Upper lobe of right lung (tissue), 1 donor: ENCODE measurements around the gene BACH2. TPM values are rescaled to one million over a fixed set of nuclear protein-coding genes. Genes with fewer than 3 reads are reported as not detected.

Source experiments
- ATAC-seq: fragments of 200-7000 bp; cut with Tn5 transposase; one replicate; pipeline ENCODE4 v1.9.1; 2020; ENCODE audit warnings: mild to moderate bottlenecking, moderate library complexity
- DNase-seq: peaks from one replicate; pipeline ENCODE4 v3.0.0-alpha.2; 2020
- H3K27ac ChIP-seq: fragments of 200-600 bp; one replicate; pipeline ENCODE4 v1.8.0; 2022
- H3K27me3 ChIP-seq: fragments of 200-600 bp; one replicate; pipeline ENCODE4 v1.8.0; 2022; ENCODE audit warnings: mild to moderate bottlenecking
- H3K36me3 ChIP-seq: fragments of 200-600 bp; one replicate; pipeline ENCODE4 v1.8.0; 2022
- H3K4me1 ChIP-seq: fragments of 200-600 bp; one replicate; pipeline ENCODE4 v1.8.0; 2022
- H3K4me3 ChIP-seq: fragments of 200-600 bp; one replicate; pipeline ENCODE4 v1.8.0; 2022; ENCODE audit warnings: mild to moderate bottlenecking
- H3K9me3 ChIP-seq: fragments of 200-600 bp; one replicate; pipeline ENCODE4 v1.8.0; 2022
- CTCF ChIP-seq: fragments of 200-600 bp; IDR thresholded peaks from one replicate; pipeline ENCODE4 v1.8.0; 2022; ENCODE audit warnings: antibody characterized with exemption
- intact Hi-C: fragments of 100-400 bp; cut with DNase I; formaldehyde crosslinking; loops from one replicate; pipeline ENCODE4 v1.11.0; 2022
- total RNA-seq: library from RNA; stranded (reverse); fragmentation: NEBNext Ultra II Directional; extraction: Animal tissue kit (Norgen Biotek cat#: 25700); gene quantifications from one replicate; pipeline ENCODE4 v1.2.1, GENCODE V29; 2021
- donor health status: DM: no; HTN: yes; CAD: no; lungs with severe emphysema.

BACH2 gene
- total RNA-seq, 1 donor from 2014 or later, result 4.9 TPM

- intact Hi-C loops, result no loop called here
- TF ChIP-seq CTCF, result no peak
- ATAC-seq, result no peak
These were observed 375.0 kb downstream of the BACH2 start for GRCh38 chr6:89921691-89922090.

DNA sequence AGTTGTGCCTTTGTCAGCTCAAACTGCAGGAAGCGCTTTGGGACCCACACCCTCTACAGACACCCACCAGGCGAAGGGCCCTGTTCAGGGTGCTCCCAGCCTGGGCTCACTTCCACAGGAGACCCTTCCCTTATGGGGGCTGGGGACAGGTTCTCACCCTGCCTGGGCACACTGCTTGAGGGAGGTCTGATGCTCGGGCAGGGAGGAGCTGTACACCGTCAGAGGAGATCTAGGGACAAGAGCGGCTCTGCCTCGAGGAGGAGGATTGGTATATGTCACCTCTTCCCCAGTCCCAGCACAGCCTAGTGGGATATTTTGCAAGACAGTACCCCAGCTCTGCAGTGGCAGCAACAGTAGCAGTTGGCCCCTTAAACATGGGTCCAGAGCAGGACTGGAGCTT, 375.4 kb downstream of the BACH2 start:
- no peaks in the 10 kb centered on the region for H3K4me1 ChIP-seq
- no peak overlapping the region for H3K27ac ChIP-seq
- no peak for TF ChIP-seq CTCF
- H3K27me3 ChIP-seq, result peaks cover 5% of the 10 kb centered on the region
- ATAC-seq (peak; percentile 18), DNase-seq (no peak)
- no peaks in the 10 kb centered on the region for H3K9me3 ChIP-seq
- no peaks in the 10 kb centered on the region for H3K36me3 ChIP-seq
- intact Hi-C loops, result no loop called here
- H3K4me3 ChIP-seq, result no peak overlapping the region

More at GRCh38 chr6:89921691-89922090, 375.0 kb downstream of the BACH2 start:
- no peaks in the 10 kb centered on the region for H3K4me1 ChIP-seq
- DNase-seq, result no peak
- no peak overlapping the region for H3K27ac ChIP-seq
- no peaks in the 10 kb centered on the region for H3K9me3 ChIP-seq
- H3K36me3 ChIP-seq, result no peaks in the 10 kb centered on the region
- no peak overlapping the region for H3K4me3 ChIP-seq
- peaks cover 5% of the 10 kb centered on the region for H3K27me3 ChIP-seq

DNA sequence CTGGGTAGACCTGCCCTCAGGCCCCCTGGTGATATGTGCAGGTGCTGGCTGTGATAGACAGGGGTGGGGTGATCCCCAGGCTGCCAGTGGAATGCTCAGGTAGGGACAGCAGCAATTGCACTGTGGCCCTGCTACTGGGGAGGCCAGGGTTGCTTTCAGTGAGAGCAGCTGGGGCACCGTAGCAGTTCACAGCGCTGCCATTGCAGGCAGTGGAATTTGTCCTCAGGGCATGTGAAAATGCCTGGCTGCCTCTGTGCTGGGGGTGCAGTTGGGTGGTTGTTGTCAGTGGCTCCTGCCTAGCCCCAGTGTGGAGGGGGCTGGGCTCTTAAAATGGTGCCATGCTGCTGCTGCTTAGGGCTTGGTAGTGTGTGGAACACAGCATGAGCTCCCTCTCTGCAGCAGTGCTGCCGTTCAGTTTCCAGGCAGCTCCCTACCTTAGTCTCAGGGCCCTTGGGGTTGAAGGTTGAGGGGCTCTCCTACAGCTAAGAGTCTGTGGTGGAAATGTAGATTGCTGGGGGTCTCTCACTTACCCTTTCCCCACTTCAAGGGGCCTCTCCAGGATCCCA, 378.8 kb downstream of the BACH2 start:
- no peaks in the 10 kb centered on the region for H3K9me3 ChIP-seq
- no peaks in the 10 kb centered on the region for H3K36me3 ChIP-seq
- TF ChIP-seq CTCF, result no peak
- ATAC-seq, result peak; percentile 42
- no peak overlapping the region for H3K4me3 ChIP-seq
- H3K27me3 ChIP-seq, result peaks cover 5% of the 10 kb centered on the region
- no peak for DNase-seq
- intact Hi-C loops, result no loop called here
- no peaks in the 10 kb centered on the region for H3K4me1 ChIP-seq
- no peak overlapping the region for H3K27ac ChIP-seq

GRCh38 chr6:89917216-89917615, 379.4 kb downstream of the BACH2 start:
- Histone ChIP-seq H3K27ac (no peak overlapping the region), H3K4me1 (no peaks in the 10 kb centered on the region), H3K36me3 (no peaks in the 10 kb centered on the region), H3K4me3 (no peak overlapping the region), H3K9me3 (no peaks in the 10 kb centered on the region), H3K27me3 (peaks cover 4% of the 10 kb centered on the region)
- intact Hi-C loops, result no loop called here
- no peak for TF ChIP-seq CTCF
- ATAC-seq, result peak; percentile 15
- DNase-seq, result no peak

DNA sequence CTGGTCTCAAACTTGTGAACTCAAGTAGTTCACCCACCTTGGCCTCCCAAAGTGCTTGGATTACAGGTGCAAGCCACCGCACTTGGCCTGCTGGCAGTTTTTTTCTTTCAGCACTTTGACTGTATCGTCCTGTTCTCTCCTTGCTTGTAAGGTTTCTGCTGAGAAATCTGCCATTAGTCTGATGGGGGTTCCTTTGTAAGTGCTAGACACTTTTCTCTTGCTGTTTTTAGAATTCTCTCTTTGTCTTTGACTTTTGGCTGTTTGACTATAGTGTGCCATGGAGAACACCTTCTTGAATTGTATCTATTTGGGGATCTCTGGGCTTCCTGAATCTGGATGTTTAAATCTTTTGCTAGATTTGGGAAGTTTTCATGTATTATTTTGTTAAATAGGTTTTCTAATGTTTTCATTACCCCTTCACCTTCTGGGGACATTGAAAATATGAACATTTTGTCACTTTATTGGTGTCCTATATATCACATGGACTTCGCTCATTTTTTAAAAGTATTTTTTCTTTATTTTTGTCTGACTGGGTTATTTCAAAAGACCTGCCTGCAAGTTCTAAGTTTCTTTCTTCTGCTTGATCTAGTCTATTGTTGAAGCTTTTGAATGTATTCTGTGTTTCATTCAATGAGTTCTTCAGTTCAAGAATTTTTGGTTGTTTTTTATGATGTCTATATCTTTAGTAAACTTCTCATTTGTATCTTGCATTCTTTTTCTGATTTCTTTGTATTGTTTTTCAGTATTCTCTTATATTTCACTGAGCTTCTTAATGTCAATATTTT, 380.3 kb downstream of the BACH2 start:
- DNase-seq (no peak), ATAC-seq (no peak)
- Histone ChIP-seq H3K4me3 (no peak overlapping the region), H3K27ac (no peak overlapping the region), H3K4me1 (no peaks in the 10 kb centered on the region), H3K9me3 (no peaks in the 10 kb centered on the region), H3K36me3 (no peaks in the 10 kb centered on the region), H3K27me3 (no peaks in the 10 kb centered on the region)
- no peak for TF ChIP-seq CTCF
- intact Hi-C loops, result no loop called here
